NCI-H1105 treated with DMSO at 0.1 percent for 48 hours (cell line): ENCODE results near the gene MBNL3.
"Not testable (repeated sequence)": the region's sequence is repeated elsewhere in the genome, so short reads cannot be mapped to it uniquely, and the experiment has no call there.

Source experiments
- DNase-seq: peaks from one replicate; lab custom pipeline; 2025; lab: John Stamatoyannopoulos, UW

Gene MBNL3

GRCh38 chrX:132369617-132370326 is 119.1 kb downstream of the MBNL3 start:
- DNase-seq, result no peak

GRCh38 chrX:132367984-132368383 is 120.9 kb downstream of the MBNL3 start:
- DNase-seq, result no peak

- no peak for DNase-seq
These were observed 121.5 kb downstream of the MBNL3 start for GRCh38 chrX:132367314-132367713.

GRCh38 chrX:132365490-132365889 is 123.3 kb downstream of the MBNL3 start:
- no peak for DNase-seq

- DNase-seq, result no peak
These were observed 124.5 kb downstream of the MBNL3 start for GRCh38 chrX:132364313-132364712.

- no peak for DNase-seq
These were observed 135.4 kb downstream of the MBNL3 start for GRCh38 chrX:132353430-132353829.

GRCh38 chrX:132336172-132336571 is 152.7 kb downstream of the MBNL3 start:
- DNase-seq, result no peak

- no peak for DNase-seq
These were observed 155.5 kb downstream of the MBNL3 start for GRCh38 chrX:132333351-132333750.

- no peak for DNase-seq
These were observed 157.3 kb downstream of the MBNL3 start for GRCh38 chrX:132331532-132331931.

GRCh38 chrX:132331000-132331399 is 157.8 kb downstream of the MBNL3 start:
- no peak for DNase-seq

- no peak for DNase-seq
These were observed 158.6 kb downstream of the MBNL3 start for GRCh38 chrX:132330156-132330729.

- DNase-seq, result not testable (repeated sequence)
These were observed 161.9 kb downstream of the MBNL3 start for GRCh38 chrX:132326960-132327359.
